ENCODE data around the gene SMARCD1.

SMARCD1 gene

DNA sequence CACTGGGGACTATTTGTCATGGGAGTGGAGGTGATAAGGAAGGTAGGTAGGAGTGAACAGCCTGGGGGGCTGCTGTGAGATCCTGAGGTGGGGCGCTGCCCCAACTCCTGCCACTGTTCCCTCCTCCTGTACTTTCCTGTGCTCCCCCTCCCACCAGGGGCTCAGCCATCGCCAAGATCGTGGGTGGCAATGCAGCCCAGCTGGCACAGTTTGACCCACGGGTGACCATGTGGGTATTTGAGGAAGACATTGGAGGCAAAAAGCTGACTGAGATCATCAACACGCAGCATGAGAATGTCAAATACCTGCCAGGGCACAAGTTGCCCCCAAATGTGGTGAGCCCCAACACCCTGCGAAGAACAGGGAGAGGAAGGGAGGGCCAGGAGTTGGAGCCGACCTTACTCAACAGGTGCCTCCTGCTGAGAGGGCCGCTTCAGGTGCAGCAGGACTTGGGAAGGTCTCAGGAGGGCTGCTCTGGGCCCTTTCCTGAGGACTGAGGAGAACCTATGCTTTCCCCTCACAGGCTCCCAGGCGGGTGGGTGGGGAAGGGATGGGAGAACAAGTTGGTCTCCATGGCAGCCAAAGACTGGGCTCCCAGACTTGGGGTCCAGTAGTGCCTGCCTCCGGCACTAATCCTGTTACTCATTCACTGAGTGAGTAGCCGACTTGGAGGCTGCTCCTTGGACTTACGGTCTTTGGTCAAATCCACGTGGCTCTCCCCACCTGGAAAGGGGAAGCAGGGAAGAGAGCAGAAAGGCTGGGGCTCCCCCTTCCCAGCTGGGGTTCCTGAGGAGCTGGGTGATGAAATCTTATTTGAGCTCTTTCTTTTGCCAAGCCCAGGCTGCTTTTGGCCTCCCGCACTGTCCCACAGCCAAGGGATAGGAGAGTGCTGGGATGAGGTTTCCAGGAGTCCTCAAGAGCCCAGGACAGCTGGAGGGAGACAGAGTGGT lies 19.6 kb downstream of the SMARCD1 start:
- no peak for DNase-seq (ENCODE audit: low read depth, low spot score)

- DNase-seq (ENCODE audit: low read depth, low spot score) = no peak
Measured at GRCh38 chr12:50105913-50106450, 20.8 kb downstream of the SMARCD1 start.

GRCh38 chr12:50106907-50107306 lies 21.8 kb downstream of the SMARCD1 start:
- DNase-seq (ENCODE audit: low read depth, low spot score) = no peak

DNA sequence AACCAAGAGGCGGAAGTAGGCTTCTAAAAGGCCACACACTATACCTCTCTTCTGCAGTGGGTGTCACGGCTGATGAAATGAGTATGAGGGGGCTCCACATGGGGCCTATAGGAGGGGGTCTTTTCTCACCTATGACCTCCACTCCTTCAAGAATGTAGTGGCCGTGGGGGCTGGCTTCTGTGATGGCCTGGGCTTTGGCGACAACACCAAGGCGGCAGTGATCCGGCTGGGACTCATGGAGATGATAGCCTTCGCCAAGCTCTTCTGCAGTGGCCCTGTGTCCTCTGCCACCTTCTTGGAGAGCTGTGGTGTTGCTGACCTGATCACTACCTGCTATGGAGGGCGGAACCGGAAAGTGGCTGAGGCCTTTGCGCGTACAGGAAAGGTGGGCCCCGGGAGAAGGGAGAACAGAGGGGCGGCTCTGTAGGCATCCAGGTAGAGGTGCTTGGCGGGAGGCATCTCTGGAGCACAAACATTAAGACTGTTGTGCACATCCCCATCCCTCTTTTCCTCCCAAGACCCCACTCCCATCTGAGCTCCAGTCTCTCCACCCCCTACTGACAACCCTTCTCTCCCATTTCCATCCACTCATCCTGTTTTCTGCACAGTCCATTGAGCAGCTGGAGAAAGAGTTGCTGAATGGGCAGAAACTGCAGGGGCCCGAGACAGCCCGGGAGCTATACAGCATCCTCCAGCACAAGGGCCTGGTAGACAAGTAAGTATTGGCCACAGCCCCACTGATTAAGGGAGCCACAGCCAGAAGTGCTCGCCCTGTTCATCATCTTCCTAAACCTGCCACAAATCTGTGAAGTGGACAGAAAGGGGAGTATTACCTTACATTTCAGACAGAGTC lies 22.5 kb downstream of the SMARCD1 start:
- no peak for DNase-seq (ENCODE audit: low read depth, low spot score)

GRCh38 chr12:50109319-50109718 lies 24.2 kb downstream of the SMARCD1 start:
- DNase-seq (ENCODE audit: low read depth, low spot score) = no peak

DNA sequence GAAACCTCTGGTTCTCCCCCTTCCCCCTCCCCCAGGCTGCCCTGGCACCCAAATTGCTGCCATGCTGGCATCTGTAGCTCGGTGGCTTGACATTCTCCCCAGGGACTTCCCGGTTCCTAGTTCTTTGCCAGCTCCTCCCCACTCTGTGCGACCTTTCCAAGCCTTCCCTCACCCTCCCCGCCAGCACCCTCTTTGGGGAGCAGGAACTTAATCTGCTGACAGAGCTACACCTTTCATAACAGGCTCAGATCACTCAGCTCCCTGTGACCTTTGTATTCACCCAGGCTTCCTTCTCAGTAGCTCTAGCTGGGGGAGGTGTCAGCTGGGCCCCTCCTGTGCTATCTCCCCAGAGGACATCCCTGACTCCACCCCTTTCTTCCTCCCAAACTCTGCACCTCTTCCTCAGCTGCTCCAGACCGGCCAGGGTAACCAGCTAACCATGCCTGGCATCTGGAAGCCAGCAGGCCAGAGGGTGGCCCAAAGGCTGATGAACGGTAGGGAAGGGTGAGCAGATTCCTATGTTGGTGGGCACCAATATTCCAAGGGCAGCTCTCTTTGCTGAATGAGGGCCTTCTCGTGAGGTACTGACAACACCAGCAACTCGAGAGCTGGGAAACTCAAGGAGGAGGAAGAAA lies 25.1 kb downstream of the SMARCD1 start:
- DNase-seq (ENCODE audit: low read depth, low spot score) = no peak

GRCh38 chr12:50110762-50111351 lies 25.7 kb downstream of the SMARCD1 start:
- no peak for DNase-seq (ENCODE audit: low read depth, low spot score)

DNA sequence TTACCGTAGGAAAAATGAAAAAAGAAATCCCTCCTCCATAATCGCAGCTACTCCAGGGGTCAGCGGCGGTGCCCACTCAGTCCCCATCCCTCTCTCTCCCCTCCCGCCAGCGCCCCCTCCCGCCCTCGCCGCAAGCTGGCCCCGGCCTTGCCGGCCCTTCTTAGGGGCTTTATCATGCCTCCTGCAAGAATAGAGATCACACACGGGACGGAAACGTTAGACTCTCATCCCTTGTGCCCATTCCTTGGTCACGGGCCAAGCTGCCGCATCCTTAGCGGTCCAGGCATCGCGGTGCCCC lies 26.2 kb downstream of the SMARCD1 start:
- no peak for DNase-seq (ENCODE audit: low read depth, low spot score)

- peak; percentile 98 for DNase-seq (ENCODE audit: low read depth, low spot score)
Measured at GRCh38 chr12:50111693-50112455, 26.7 kb downstream of the SMARCD1 start, which contains the start of gene COX14. Gene COX14 (plus strand): TSS chr12:50112236. CDS start chr12:50120044, 7,808 bp downstream.

DNA sequence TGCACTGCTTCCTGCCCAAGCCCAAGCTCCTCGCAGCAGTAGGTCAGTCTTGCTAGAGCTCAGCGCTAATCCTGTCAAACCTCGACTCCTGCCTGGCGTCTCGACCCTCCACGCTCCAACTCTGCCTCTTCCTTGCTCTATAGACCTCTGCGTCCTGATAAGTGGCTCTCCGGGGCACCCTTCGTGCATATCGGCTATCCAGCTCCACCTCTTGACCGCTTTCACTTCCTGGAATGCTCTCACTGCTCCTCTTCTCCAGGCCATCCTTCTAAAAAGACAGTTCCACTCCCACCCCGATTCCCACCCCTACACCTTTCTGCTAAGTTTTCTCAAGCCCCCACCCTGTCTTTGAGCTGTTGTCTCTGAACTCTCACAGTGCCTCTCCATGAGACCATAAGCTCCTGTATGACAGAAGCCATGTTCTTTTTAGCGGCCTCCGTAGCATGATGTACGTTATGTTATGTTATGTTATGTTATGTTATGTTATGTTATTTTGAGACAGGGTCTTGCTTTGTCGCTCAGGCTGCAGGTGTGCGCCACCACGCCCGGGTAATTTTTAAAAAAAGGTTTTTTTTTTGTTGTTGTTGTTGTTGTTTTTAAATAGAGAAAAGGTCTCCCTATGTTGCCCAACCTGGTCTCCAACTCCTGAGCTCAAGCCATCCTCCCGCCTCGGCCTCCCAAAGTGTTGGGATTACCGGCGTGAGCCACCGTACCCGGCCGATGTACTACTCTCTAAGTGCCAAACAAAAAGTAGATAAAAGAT lies 27.5 kb downstream of the SMARCD1 start:
- no peak for DNase-seq (ENCODE audit: low read depth, low spot score)

DNA sequence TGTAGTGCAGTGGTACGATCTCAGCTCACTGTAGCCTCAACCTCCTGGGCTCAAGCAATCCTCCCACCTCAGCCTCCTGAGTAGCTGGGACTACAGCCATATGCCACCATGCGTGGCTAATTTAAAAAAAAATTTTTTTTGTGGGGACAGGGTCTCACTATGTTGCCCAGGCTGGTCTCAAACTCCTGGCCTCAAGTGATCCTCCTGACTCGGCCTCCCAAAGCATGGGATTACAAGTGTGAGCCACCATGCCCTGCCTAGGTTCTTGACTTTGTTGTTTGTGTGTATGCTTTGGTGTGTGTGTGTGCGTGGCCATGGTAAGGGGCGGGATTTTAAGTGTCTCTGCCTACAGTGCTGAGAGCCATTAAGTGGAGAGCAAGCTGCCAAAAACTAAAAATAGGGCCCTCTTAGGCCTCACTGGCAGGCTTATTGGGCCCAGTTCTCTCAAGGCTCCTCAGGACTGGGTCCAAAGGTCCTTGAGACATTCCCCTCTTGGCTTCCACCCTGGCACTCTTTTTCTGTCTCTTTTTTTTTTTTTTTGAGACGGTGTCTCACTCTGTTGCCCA lies 32.0 kb downstream of the SMARCD1 start:
- DNase-seq (ENCODE audit: low read depth, low spot score) = no peak

DNA sequence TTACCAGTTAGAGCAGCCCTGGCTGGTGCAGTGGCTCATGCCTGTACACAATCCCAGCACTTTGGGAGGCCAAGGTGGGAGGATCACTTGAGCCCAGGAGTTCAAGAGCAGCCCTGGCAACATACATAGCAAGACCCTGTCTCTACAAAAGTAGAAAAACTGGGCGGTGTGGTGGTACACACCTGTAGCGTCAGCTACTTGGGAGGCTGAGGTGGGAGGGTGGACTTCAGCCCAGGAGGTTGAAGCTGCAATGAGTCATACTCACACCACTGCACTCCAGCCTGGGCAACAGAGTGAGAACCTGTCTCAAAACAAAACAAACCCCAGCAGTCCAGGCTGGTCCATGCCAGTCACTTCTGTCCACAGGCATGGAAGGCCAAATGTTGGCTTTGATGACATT lies 34.2 kb downstream of the SMARCD1 start:
- no peak for DNase-seq (ENCODE audit: low read depth, low spot score)

- no peak for DNase-seq (ENCODE audit: low read depth, low spot score)
Measured at GRCh38 chr12:50120521-50120920, 35.4 kb downstream of the SMARCD1 start.

DNA sequence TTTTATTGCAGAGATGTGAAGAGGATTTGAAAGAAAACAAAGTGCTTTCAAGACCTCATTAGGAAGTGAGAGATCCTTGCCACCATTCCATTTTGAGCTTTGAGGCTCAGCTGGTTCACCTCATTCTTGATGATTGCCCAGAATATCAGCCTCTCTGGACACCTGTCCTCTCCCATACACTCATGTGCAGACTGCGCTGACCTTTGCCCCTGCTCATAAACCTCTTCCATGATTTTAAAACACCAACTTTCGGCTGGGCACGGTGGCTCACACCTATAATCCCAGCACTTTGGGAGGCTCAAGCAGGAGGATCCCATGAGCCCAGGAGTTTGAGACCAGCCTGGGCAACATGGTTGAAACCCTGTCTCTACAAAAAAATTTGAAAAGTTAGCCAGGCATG lies 35.8 kb downstream of the SMARCD1 start:
- no peak for DNase-seq (ENCODE audit: low read depth, low spot score)

DNA sequence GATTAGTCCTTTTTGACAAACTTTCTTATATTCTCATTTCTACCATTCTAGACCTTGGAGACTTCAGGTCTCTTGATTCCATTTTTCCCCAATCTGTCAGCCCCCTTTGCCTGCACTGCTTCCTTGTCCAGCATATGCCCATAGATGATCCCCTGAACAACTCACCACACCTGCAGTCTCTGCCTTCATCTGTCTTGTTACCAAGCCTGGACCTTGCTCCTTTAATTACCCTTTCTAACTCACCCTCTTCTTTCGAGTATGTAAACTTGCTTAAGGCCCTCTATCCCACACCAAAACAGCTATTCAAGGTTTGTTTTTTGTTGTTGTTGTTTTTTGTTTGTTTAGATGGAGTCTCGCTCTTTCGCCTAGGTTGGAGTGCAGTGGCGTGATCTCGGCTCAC lies 36.5 kb downstream of the SMARCD1 start:
- DNase-seq (ENCODE audit: low read depth, low spot score) = no peak

DNA sequence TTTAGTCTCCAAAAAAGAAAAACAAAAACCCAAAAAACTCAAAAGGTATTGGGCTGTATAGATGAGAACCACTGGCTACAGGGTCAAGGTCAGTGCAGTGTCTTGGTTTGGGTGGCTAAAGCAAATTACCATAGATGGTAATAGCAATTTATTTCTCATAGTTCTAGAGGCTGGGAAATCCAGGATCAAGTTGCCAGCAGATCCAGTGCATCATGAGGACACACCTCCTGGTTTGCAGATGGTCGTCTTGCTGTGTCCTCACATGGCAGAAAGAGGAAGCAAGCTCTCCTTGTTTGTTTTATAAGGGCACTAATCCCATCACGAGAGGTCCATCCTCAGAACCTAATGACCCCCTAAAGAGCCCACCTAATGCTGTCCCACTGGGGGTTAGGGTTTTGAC lies 38.1 kb downstream of the SMARCD1 start:
- DNase-seq (ENCODE audit: low read depth, low spot score) = no peak

DNA sequence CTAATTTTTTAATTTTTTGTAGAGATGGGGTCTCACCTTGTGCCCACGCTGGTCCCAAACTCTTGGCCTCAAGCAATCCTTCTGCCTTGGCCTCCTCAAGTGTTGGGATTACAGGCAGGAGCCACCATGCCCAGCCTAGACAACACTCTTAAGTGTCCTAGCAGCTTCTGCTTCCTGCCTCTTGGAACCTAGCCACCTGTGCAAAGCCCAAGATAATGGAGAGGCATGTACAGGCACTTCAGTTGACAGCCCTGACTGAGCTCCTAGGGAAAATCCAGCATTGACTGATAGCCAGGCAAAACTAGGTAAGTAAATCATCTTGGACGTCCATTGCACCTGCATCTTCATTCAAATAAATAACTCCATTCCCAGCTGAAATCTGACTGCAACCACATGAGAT lies 42.4 kb downstream of the SMARCD1 start:
- DNase-seq (ENCODE audit: low read depth, low spot score) = no peak

GRCh38 chr12:50129290-50129689 lies 44.1 kb downstream of the SMARCD1 start:
- DNase-seq (ENCODE audit: low read depth, low spot score) = no peak

DNA sequence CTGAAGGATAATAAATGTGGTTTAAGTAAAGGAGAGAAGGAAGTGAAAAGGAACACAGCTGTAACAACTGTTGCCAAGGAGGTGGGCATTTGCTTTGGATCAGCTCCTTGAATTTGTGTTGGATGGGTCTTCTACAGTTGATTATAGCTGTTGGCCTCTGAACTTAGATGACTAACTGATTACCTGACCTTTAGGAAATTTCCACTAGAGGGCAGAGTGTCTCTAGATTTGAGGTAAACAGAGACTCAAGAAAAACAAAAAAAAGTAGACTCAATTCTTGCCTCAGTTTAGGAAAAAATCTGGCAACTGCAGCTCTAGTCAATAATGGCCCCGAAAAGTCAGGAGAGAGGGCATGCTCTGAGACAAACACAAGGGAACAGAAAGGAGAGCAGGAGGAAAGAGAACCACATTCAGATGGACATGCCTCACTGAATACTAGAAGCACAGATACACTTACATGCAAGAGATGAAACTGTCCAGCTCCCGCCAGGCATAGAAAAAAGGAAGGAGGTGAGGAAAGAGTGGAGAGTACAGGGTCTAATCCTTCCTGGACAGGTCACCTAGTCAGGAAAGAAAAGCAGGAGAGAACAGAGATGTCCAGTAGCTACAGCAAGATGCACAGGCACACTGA lies 47.5 kb downstream of the SMARCD1 start:
- no peak for DNase-seq (ENCODE audit: low read depth, low spot score)
